H1 (cell line): ENCODE results near the gene PCDH9. TPM values are rescaled to one million over a fixed set of nuclear protein-coding genes. Genes with fewer than 3 reads are reported as not detected.

Source experiments
- BACH1 ChIP-seq: IDR thresholded peaks from 2 replicates; pipeline ENCODE4 v1.6.1; 2012; ENCODE audit warnings: low read length, improper control_type of control experiment
- EZH2 ChIP-seq: fragments of 200-600 bp; sonication (generic); IDR thresholded peaks from 2 replicates; pipeline ENCODE4 v1.7.1; 2012; ENCODE audit warnings: low read depth, mild to moderate bottlenecking, moderate library complexity, low read length, inconsistent platforms; ENCODE audit not compliant: severe bottlenecking
- GTF2F1 ChIP-seq: IDR thresholded peaks from 2 replicates; pipeline ENCODE4 v1.6.1; 2012; ENCODE audit warnings: low read depth, low read length, improper control_type of control experiment, borderline replicate concordance
- MAX ChIP-seq: IDR thresholded peaks from 2 replicates; pipeline ENCODE4 v1.6.1; 2012; ENCODE audit warnings: inconsistent platforms
- RAD21 ChIP-seq, 2 experiments: IDR thresholded peaks in 1 of 2; conservative IDR thresholded peaks in 1 of 2; 2 replicates each; pipeline ENCODE4 v1.6.1; 2011; ENCODE audit warnings: low read depth in 2 of 2, low read length in 2 of 2, improper control_type of control experiment in 1 of 2, inconsistent platforms in 1 of 2, mild to moderate bottlenecking in 1 of 2, moderate library complexity in 1 of 2
- RNF2 ChIP-seq: fragments of 200-900, 300-1000 bp; sonication (generic); IDR thresholded peaks from 2 replicates; pipeline ENCODE4 v1.7.1; 2016; ENCODE audit warnings: borderline replicate concordance, low read depth, mild to moderate bottlenecking, antibody characterized with exemption, low read length; ENCODE audit not compliant: poor library complexity, severe bottlenecking; ENCODE audit errors: missing control alignments
- polyA plus RNA-seq, 7 experiments: library from polyadenylated mRNA; depleted of rRNA in 3 of 7; stranded (reverse) in 5 of 7; unstranded in 2 of 7; fragments of >200 nt in 5 of 7; fragments of 200-250 nt in 2 of 7; gene quantifications; 1 replicate in 5 of 7; 2 replicates in 1 of 7; 4 replicates in 1 of 7; pipeline versions ENCODE4 v1.2.1 to v1.2.3, GENCODE V29; 2011 to 2013; ENCODE audit warnings: missing spikeins in 2 of 7, mixed read lengths in 2 of 7
- total RNA-seq: library from RNA; stranded (reverse); fragmentation: NEBNext Ultra II Directional; extraction: Animal tissue kit (Norgen Biotek cat#: 25700); gene quantifications from 2 replicates; pipeline ENCODE4 v1.2.1, GENCODE V29; 2021

Gene PCDH9
- total and polyA plus RNA-seq, 2 of the 8 experiments (the other 6 are each of a cell fraction or from before 2014, with no cell fraction given), result 0.12 to 0.60 TPM

GRCh38 chr13:66400292-66400691 is 829.8 kb downstream of the PCDH9 start (continued):
- TF ChIP-seq RNF2, result no peak
- no peak for TF ChIP-seq MAX
- TF ChIP-seq EZH2, result no peak
- TF ChIP-seq RAD21 (IDR thresholded peaks at IDR 0.05 in 1 of 2, conservative IDR thresholded peaks at IDR 0.05 in 1 of 2; ENCODE audit: low read depth in 2 of 2, low read length in 2 of 2), result no peak
- no peak for TF ChIP-seq BACH1
- TF ChIP-seq GTF2F1, result no peak
